ENCODE results near the gene RAMP2.

RAMP2 gene

GRCh38 chr17:42809250-42809649 lies 48.2 kb downstream of the RAMP2 start:
- no peak overlapping the region for H3K27ac ChIP-seq
- TF ChIP-seq ZFX (IDR thresholded peaks at IDR 0.05) (no peak), CTCF (conservative IDR thresholded peaks at IDR 0.05) (no peak)
